Measurements from ENCODE around the gene ARSK. TPM values are rescaled to one million over a fixed set of nuclear protein-coding genes. Genes with fewer than 3 reads are reported as not detected.

The ARSK gene
- total and polyA plus RNA-seq, 2 donors (not counting 1 experiment from before 2014, with no cell fraction given): 3.7 to 5.1 TPM

GRCh38 chr5:95615164-95615467 is 60.2 kb downstream of the ARSK start:
- Histone ChIP-seq H3K79me2 (ENCODE audit: control insufficient read depth, insufficient read depth, low read length) (no peaks in the 10 kb centered on the region), H3K27me3 (replicated peaks in 1 of 4; ENCODE audit: control extremely low read depth in 1 of 4, control insufficient read depth in 3 of 4, insufficient read depth in 4 of 4, low read length in 3 of 4) (peaks cover 0 to 6% (median 0%) of the 10 kb centered on the region in 4 experiments), H3K36me3 (replicated peaks in 1 of 2; ENCODE audit: control extremely low read depth in 1 of 2, control insufficient read depth in 1 of 2, extremely low read depth in 1 of 2, insufficient read depth in 2 of 2, low read length in 1 of 2) (no peaks in the 10 kb centered on the region), H3K9me3 (ENCODE audit: control extremely low read depth in 1 of 3, control insufficient read depth in 2 of 3, insufficient read depth in 1 of 3, low read length in 2 of 3) (peaks cover 0 to 8% (median 6%) of the 10 kb centered on the region in 3 donors), H3K9ac (ENCODE audit: low read length) (no peak overlapping the region), H3K27ac (ENCODE audit: low read length in 2 of 2) (no peak overlapping the region), H3K4me2 (replicated peaks; ENCODE audit: low read depth, low read length, poor library complexity, severe bottlenecking) (no peak overlapping the region), H3K4me3 (ENCODE audit: control extremely low read depth in 1 of 5, extremely low read depth in 1 of 5, insufficient read depth in 1 of 5, low read depth in 2 of 5, low read length in 4 of 5) (no peak overlapping the region), H2AFZ (ENCODE audit: insufficient read depth, low read depth, low read length, poor library complexity, severe bottlenecking) (no peak overlapping the region), H3K4me1 (ENCODE audit: control insufficient read depth in 2 of 2, insufficient read depth in 2 of 2, low read length in 2 of 2) (peaks cover 6 to 10% of the 10 kb centered on the region in 2 donors), H4K20me1 (ENCODE audit: control insufficient read depth, insufficient read depth, low read length, poor library complexity, severe bottlenecking) (no peaks in the 10 kb centered on the region)
- WGBS (ENCODE audit: insufficient coverage): no CpG with 5 or more reads among the region's 1 CpG
- H3K4me3 Mint-ChIP-seq: no peak overlapping the region
- intact Hi-C loops (cut with micrococcal nuclease): no loop called here
- H3K27ac Mint-ChIP-seq: no peak overlapping the region
- ChIA-PET CTCF (no interaction called here), POLR2A (no interaction called here)
- no peak for DNase-seq
- H3K4me1 Mint-ChIP-seq: peaks cover 10% of the 10 kb centered on the region
- TF ChIP-seq, protein P1, sequence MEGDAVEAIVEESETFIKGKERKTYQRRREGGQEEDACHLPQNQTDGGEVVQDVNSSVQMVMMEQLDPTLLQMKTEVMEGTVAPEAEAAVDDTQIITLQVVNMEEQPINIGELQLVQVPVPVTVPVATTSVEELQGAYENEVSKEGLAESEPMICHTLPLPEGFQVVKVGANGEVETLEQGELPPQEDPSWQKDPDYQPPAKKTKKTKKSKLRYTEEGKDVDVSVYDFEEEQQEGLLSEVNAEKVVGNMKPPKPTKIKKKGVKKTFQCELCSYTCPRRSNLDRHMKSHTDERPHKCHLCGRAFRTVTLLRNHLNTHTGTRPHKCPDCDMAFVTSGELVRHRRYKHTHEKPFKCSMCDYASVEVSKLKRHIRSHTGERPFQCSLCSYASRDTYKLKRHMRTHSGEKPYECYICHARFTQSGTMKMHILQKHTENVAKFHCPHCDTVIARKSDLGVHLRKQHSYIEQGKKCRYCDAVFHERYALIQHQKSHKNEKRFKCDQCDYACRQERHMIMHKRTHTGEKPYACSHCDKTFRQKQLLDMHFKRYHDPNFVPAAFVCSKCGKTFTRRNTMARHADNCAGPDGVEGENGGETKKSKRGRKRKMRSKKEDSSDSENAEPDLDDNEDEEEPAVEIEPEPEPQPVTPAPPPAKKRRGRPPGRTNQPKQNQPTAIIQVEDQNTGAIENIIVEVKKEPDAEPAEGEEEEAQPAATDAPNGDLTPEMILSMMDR (IDR thresholded peaks at IDR 0.05): no peak
- TF ChIP-seq EZH2 (IDR thresholded peaks at IDR 0.05; ENCODE audit: borderline replicate concordance, insufficient read depth, low read depth, low read length, poor library complexity, severe bottlenecking): no peak
- no peak for ATAC-seq (ENCODE audit: low read depth)
- H3K9me3 Mint-ChIP-seq (ENCODE audit: insufficient read depth): peaks cover 3% of the 10 kb centered on the region
- H3K27me3 Mint-ChIP-seq: no peaks in the 10 kb centered on the region

GRCh38 chr5:95617057-95617456 is 62.2 kb downstream of the ARSK start:
- Histone ChIP-seq H3K27ac (ENCODE audit: low read length in 2 of 2) (no peak overlapping the region), H3K9me3 (ENCODE audit: control extremely low read depth in 1 of 3, control insufficient read depth in 2 of 3, insufficient read depth in 1 of 3, low read length in 2 of 3) (peaks cover 0 to 8% (median 6%) of the 10 kb centered on the region in 3 donors), H3K79me2 (ENCODE audit: control insufficient read depth, insufficient read depth, low read length) (no peaks in the 10 kb centered on the region), H3K27me3 (replicated peaks in 1 of 4; ENCODE audit: control extremely low read depth in 1 of 4, control insufficient read depth in 3 of 4, insufficient read depth in 4 of 4, low read length in 3 of 4) (peaks cover 0 to 7% (median 0%) of the 10 kb centered on the region in 4 experiments), H2AFZ (ENCODE audit: insufficient read depth, low read depth, low read length, poor library complexity, severe bottlenecking) (no peak overlapping the region), H3K36me3 (replicated peaks in 1 of 2; ENCODE audit: control extremely low read depth in 1 of 2, control insufficient read depth in 1 of 2, extremely low read depth in 1 of 2, insufficient read depth in 2 of 2, low read length in 1 of 2) (no peaks in the 10 kb centered on the region), H3K4me2 (replicated peaks; ENCODE audit: low read depth, low read length, poor library complexity, severe bottlenecking) (no peak overlapping the region), H3K9ac (ENCODE audit: low read length) (no peak overlapping the region), H4K20me1 (ENCODE audit: control insufficient read depth, insufficient read depth, low read length, poor library complexity, severe bottlenecking) (no peaks in the 10 kb centered on the region), H3K4me3 (ENCODE audit: control extremely low read depth in 1 of 5, extremely low read depth in 1 of 5, insufficient read depth in 1 of 5, low read depth in 2 of 5, low read length in 4 of 5) (no peak overlapping the region), H3K4me1 (ENCODE audit: control insufficient read depth in 2 of 2, insufficient read depth in 2 of 2, low read length in 2 of 2) (peaks cover 15 to 20% of the 10 kb centered on the region in 2 donors)
- DNase-seq: no peak
- Mint-ChIP-seq H3K9me3 (ENCODE audit: insufficient read depth) (peaks cover 3% of the 10 kb centered on the region), H3K4me3 (no peak overlapping the region), H3K27ac (no peak overlapping the region), H3K4me1 (peaks cover 17% of the 10 kb centered on the region), H3K27me3 (no peaks in the 10 kb centered on the region)
- ChIA-PET POLR2A (no interaction called here), CTCF (no interaction called here)
- TF ChIP-seq, protein P1 (IDR thresholded peaks at IDR 0.05): no peak
- TF ChIP-seq EZH2 (IDR thresholded peaks at IDR 0.05; ENCODE audit: borderline replicate concordance, insufficient read depth, low read depth, low read length, poor library complexity, severe bottlenecking): no peak
- 83% methylated on average over 2 of the region's 5 CpGs for WGBS (ENCODE audit: insufficient coverage)
- intact Hi-C loops (cut with micrococcal nuclease): no loop called here
- ATAC-seq (ENCODE audit: low read depth): no peak

All from B cell (primary cell).